A549 treated with RU486 at 1 μM for 4 hours (cell line): Measurements from ENCODE around the gene VPS4B. TPM values are rescaled to one million over a fixed set of nuclear protein-coding genes. Genes with fewer than 3 reads are reported as not detected.

Source experiments
- total RNA-seq: library from RNA; stranded (reverse); fragments of 200-300 nt; extraction: Qiagen RNA extraction; gene quantifications from 5 replicates; pipeline ENCODE4 v1.2.3, GENCODE V29; 2022; ENCODE audit warnings: low read depth

Gene VPS4B
- 18.5 to 24.2 TPM (median 20.6 TPM) in 5 replicates for total RNA-seq

DNA sequence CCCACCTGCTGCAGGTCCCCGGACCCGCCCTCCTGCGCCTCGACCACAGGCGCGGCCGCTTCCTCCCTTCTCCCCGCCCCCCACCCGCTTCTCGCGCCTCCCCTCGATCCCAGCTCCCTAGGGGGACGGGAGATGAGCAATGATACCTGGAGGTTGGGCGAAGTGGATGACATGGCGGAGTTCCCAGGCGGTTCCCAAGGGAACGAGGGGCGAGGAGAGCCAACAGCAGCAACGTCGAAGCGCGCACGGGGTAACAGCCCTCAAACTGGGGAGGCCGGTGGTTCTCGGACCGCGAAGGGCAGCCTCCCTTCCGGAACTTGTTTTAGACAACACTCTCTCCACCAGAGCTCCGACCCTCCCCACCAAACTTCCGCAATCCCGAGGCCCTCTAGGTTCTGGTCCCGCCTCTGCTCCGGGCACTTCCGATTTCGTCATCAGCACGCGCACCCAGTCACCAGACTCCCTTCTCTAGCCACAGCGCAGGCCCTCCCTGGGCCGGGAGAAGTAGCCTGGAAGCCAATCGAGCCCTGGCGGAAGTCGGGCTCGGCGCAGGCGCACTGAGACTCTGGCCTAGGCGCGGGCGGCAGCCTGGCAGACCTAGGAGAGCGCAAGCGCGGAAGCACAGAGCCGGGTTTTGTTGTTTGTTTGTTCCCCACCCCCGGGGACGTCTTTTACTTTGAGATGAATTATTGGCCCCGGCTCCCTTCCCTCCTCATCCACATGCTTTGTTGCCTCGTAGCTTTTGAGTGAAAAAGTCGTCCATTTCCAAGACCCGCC lies at the start of gene VPS4B:
VPS4B (minus strand) TSS at position 390 of the 777 bp plus-strand sequence; CDS start at position 173, 217 bp downstream.

DNA sequence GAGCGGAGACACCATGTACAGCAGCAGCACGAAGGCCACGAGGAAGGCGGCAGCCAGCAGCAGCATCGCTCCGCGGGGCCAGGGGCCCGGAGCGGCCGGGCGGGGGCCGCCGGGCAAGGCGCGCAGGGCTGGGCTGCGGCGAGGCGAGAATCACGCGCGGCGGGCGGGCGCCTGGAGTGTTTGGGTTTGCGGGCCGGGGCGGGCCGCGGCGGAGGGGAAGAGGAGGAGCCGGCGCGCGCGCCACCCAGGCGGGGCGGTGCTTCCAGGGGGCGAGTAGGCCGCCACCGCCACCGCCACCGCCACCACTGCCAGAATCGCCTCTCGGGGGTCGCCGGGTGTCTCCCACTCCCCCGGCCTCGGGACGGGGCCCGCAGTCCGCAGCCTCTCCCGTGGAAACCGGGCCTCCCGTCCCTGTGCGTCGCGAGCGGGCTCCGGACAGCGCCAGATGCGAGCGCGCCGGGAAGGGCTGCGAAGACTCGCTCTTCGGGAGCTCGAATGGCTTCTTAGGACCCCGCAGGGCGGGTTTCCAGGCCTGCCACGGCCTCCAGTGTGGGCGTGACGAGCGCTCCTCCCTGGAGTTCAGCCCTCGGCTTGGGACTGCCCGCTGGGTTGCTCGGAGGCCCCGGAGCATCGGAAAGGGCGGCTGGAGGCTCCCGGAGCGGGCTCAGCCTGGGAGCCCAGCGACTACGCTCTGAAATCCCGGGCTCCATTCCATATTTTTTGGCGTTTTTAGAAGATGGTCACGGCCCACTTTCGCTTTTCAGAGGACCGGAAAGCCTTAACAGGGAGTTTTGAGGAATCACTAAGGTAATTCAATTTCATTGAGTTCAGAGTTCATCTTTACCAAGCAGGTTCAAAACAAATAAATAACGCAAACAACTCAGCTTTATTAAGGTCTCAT lies 55.0 kb downstream of the VPS4B start, which contains the start of gene KDSR:
KDSR (minus strand) TSS at position 154 of the 901 bp plus-strand sequence; CDS start at position 66, 88 bp downstream.

Other genes starting within 250 kb of the VPS4B start
- gene BCL2, start 102.7 kb downstream of the VPS4B start, total RNA-seq: 0.53 to 0.73 TPM (median 0.70 TPM) in 5 replicates
- 31.8 to 44.3 TPM (median 40.2 TPM) in 5 replicates for gene KDSR, start 55.3 kb downstream of the VPS4B start, total RNA-seq
- 0.05 to 0.11 TPM (median 0.07 TPM) in 3 of 5 replicates, not detected in the others for gene SERPINB5, start 54.5 kb upstream of the VPS4B start, total RNA-seq
- not detected in 5 replicates for gene SERPINB12, start 119.9 kb upstream of the VPS4B start, total RNA-seq
- not detected in 5 replicates for gene SERPINB13, start 164.9 kb upstream of the VPS4B start, total RNA-seq
- gene SERPINB4, start 221.8 kb upstream of the VPS4B start, total RNA-seq: 0.11 to 0.18 TPM (median 0.15 TPM) in 4 of 5 replicates, not detected in the other
- gene SERPINB3, start 239.4 kb upstream of the VPS4B start, total RNA-seq: 0.09 to 0.21 TPM (median 0.14 TPM) in 3 of 5 replicates, not detected in the others